GM23248 (cell line): ENCODE measurements around the gene VILL. TPM values are rescaled to one million over a fixed set of nuclear protein-coding genes. Genes with fewer than 3 reads are reported as not detected.
A peak's percentile ranks its signal among the peaks of the same experiment; 100 is the strongest.

Source experiments
- DNase-seq: peaks from one replicate; pipeline ENCODE4 v3.0.0-alpha.2; 2015
- H2AFZ ChIP-seq: fragments of 200-600 bp; sonication (generic); 2 replicates; pipeline ENCODE4 v1.6.1; 2016; ENCODE audit warnings: antibody characterized with exemption
- H3F3A ChIP-seq: fragments of 200-600 bp; sonication (generic); 2 replicates; pipeline ENCODE4 v1.6.1; 2016; ENCODE audit warnings: mild to moderate bottlenecking, antibody characterized with exemption, mixed run types; ENCODE audit not compliant: insufficient read depth
- H3K27ac ChIP-seq: fragments of 200-600 bp; sonication (generic); 2 replicates; pipeline ENCODE4 v1.5.1; 2016; ENCODE audit warnings: mild to moderate bottlenecking
- H3K27me3 ChIP-seq: fragments of 200-600 bp; sonication (generic); replicated peaks from 2 replicates; pipeline ENCODE4 v1.6.1; 2016; ENCODE audit warnings: mild to moderate bottlenecking; ENCODE audit not compliant: insufficient read depth
- H3K36me3 ChIP-seq: fragments of 200-600 bp; sonication (generic); 2 replicates; pipeline ENCODE4 v1.6.1; 2016; ENCODE audit warnings: low read depth, mild to moderate bottlenecking
- H3K4me1 ChIP-seq: fragments of 200-600 bp; sonication (generic); 2 replicates; pipeline ENCODE4 v1.6.1; 2016; ENCODE audit warnings: mild to moderate bottlenecking; ENCODE audit not compliant: insufficient read depth
- H3K4me2 ChIP-seq: fragments of 200-600 bp; sonication (generic); one replicate; pipeline ENCODE4 v1.6.1; 2016; ENCODE audit warnings: mild to moderate bottlenecking; ENCODE audit not compliant: unreplicated experiment
- H3K4me3 ChIP-seq: fragments of 200-600 bp; sonication (generic); 2 replicates; pipeline ENCODE4 v1.5.1; 2016; ENCODE audit warnings: mild to moderate bottlenecking
- H3K79me2 ChIP-seq: fragments of 200-600 bp; sonication (generic); 2 replicates; pipeline ENCODE4 v1.6.1; 2016; ENCODE audit warnings: mild to moderate bottlenecking; ENCODE audit not compliant: insufficient read depth
- H3K9ac ChIP-seq: fragments of 200-600 bp; sonication (generic); 2 replicates; pipeline ENCODE4 v1.6.1; 2016; ENCODE audit warnings: mild to moderate bottlenecking
- H3K9me2 ChIP-seq: fragments of 200-600 bp; sonication (generic); 2 replicates; pipeline ENCODE4 v1.6.1; 2016; ENCODE audit warnings: mixed run types, mild to moderate bottlenecking, moderate library complexity; ENCODE audit not compliant: insufficient read depth
- H3K9me3 ChIP-seq: fragments of 200-600 bp; sonication (generic); one replicate; pipeline ENCODE4 v1.6.1; 2017; ENCODE audit warnings: low read depth
- H4K20me1 ChIP-seq: fragments of 200-600 bp; sonication (generic); 2 replicates; pipeline ENCODE4 v1.6.0; 2016; ENCODE audit not compliant: insufficient read depth
- EZH2 ChIP-seq: fragments of 200-600 bp; sonication (generic); IDR thresholded peaks from 2 replicates; pipeline ENCODE4 v1.6.1; 2018; ENCODE audit warnings: antibody characterized with exemption, mild to moderate bottlenecking; ENCODE audit not compliant: insufficient read depth, poor library complexity, severe bottlenecking
- EZH2phosphoT487 ChIP-seq: fragments of 200-600 bp; sonication (generic); IDR thresholded peaks from 2 replicates; pipeline ENCODE4 v1.6.1; 2018; ENCODE audit warnings: antibody characterized with exemption, moderate library complexity, mild to moderate bottlenecking, low read depth; ENCODE audit not compliant: insufficient read depth
- WGBS, 2 experiments: methylation state at CpG; one replicate each; pipeline ENCODE4 v1.1.6; 2015 to 2017; ENCODE audit warnings: low lambda C conversion rate in 2 of 2, low coverage in 1 of 2; ENCODE audit errors: missing lambda C conversion rate in 2 of 2; 5-methylcytosine and 5-hydroxymethylcytosine counted together
- in situ Hi-C: fragments of 300-500 bp; cut with MboI; formaldehyde crosslinking; loops from 2 replicates; pipeline ENCODE4 v1.15.0; 2020
- polyA plus RNA-seq: library from polyadenylated mRNA; unstranded; fragments of >200 nt; fragmentation: Nextera tagmentation; extraction: Ambion mirVana; gene quantifications from 2 replicates; pipeline ENCODE4 v1.2.1, GENCODE V29; 2016
- total RNA-seq: library from RNA; depleted of rRNA; stranded (reverse); fragments of >200 nt; shearing (Covaris generic); gene quantifications from 2 replicates; pipeline ENCODE4 v1.2.3, GENCODE V29; 2014

VILL gene
- total and polyA plus RNA-seq, 2 experiments from 2014 or later: 2.8 to 12.4 TPM

DNA sequence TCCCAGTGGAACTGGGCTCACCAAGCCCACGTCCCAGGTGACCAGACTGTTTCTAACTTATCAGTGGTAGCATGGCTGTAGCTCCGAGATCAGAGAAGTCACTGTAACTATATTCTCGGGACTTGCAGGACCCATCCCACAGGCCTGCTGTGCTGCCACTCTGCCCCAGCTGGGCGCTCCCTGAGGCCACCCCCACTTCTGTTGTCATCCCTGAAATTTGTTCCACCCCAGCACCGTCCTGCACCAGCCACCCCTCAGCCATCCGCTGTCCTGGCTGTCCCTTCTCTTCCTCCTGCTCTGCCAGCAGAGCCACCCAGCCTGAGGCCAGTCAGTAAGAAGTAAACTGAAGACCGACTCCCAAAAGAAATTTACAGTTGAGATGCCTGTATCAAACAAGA lies 33.0 kb upstream of the VILL start:
- in situ Hi-C loops: no loop called here
- H2AFZ ChIP-seq: no peak overlapping the region
- H3K4me2 ChIP-seq: no peak overlapping the region
- no peak for DNase-seq
- no peaks in the 10 kb centered on the region for H3K36me3 ChIP-seq
- no peaks in the 10 kb centered on the region for H3K79me2 ChIP-seq
- no peak overlapping the region for H3K27ac ChIP-seq
- WGBS, 2 experiments: 89 to 93% methylated on average over 7 of the region's 7 CpGs
- no peaks in the 10 kb centered on the region for H3K27me3 ChIP-seq
- H3K9ac ChIP-seq: no peak overlapping the region
- no peaks in the 10 kb centered on the region for H4K20me1 ChIP-seq
- no peak for TF ChIP-seq EZH2phosphoT487
- TF ChIP-seq EZH2: no peak
- H3K9me3 ChIP-seq: no peaks in the 10 kb centered on the region
- no peaks in the 10 kb centered on the region for H3K9me2 ChIP-seq
- peaks cover 6% of the 10 kb centered on the region; the same call in 1 of the 2 replicates for H3F3A ChIP-seq
- H3K4me1 ChIP-seq: peaks cover 9% of the 10 kb centered on the region
- H3K4me3 ChIP-seq: no peak overlapping the region

DNA sequence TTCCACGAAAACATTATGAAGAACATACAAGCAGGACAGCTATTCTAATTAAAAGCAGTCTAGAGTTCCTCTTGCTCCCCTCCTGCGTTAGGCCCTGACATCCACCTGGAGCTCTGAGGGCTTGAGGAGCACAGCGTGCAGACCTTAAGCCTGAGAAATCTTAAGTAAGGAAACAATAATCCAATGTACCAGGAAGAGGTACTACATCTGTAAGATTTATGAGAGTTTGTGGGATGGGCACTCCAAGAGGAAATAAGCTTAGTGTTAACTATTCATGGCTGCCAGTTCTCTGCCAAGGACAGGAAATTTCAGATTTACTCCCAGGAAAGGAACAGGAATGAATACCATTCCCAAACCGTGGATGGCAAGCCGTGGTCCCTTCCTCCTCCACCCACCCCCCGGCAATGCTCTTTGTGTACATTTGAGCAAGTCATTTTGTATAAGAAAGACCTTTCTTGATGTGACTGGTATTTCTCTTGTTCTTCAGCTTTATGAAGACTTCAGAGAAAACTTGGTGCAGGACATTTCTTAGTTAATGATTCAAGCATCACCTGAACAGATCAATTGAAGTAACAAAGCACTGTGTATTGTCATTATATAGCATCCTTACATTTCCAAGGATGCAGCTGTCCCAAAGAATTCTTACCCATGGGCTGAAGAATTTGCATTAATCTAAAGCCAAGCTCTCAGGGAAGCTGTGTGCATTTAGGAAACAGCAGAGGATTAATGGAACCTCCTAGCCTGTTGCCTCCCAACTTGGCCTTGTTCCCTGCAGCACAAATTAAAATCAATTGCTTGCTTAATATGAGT lies 28.8 kb upstream of the VILL start:
- 69 to 75% methylated on average over 6 of the region's 6 CpGs for WGBS, 2 experiments
- Histone ChIP-seq H3K79me2 (no peaks in the 10 kb centered on the region), H3K4me3 (no peak overlapping the region), H3K9me2 (no peaks in the 10 kb centered on the region), H4K20me1 (no peaks in the 10 kb centered on the region), H2AFZ (no peak overlapping the region), H3K36me3 (no peaks in the 10 kb centered on the region), H3F3A (peaks cover 6% of the 10 kb centered on the region; the same call in 1 of the 2 replicates), H3K9ac (no peak overlapping the region), H3K4me2 (no peak overlapping the region), H3K4me1 (peaks cover 17% of the 10 kb centered on the region), H3K9me3 (no peaks in the 10 kb centered on the region), H3K27ac (no peak overlapping the region), H3K27me3 (no peaks in the 10 kb centered on the region)
- no peak for DNase-seq
- no peak for TF ChIP-seq EZH2
- no peak for TF ChIP-seq EZH2phosphoT487
- in situ Hi-C loops: no loop called here

GRCh38 chr3:37963016-37963415 lies 27.6 kb upstream of the VILL start:
- peak; percentile 49 for DNase-seq
- Histone ChIP-seq H3K9me3 (no peaks in the 10 kb centered on the region), H3K9me2 (no peaks in the 10 kb centered on the region), H2AFZ (peak overlapping the region; percentile 55), H3K27me3 (no peaks in the 10 kb centered on the region), H3F3A (peaks cover 6% of the 10 kb centered on the region; the same call in 1 of the 2 replicates), H3K27ac (0 out of 2 replicates have a peak overlapping the region, but pooled peaks have one; percentile 2), H3K36me3 (no peaks in the 10 kb centered on the region), H3K4me1 (peaks cover 17% of the 10 kb centered on the region), H3K9ac (no peak overlapping the region), H4K20me1 (no peaks in the 10 kb centered on the region), H3K4me2 (no peak overlapping the region), H3K4me3 (no peak overlapping the region), H3K79me2 (no peaks in the 10 kb centered on the region)
- in situ Hi-C loops: no loop called here
- no peak for TF ChIP-seq EZH2phosphoT487
- TF ChIP-seq EZH2: no peak
- 34 to 38% methylated on average over 5 of the region's 5 CpGs for WGBS, 2 experiments

GRCh38 chr3:37963635-37964034 lies 27.0 kb upstream of the VILL start:
- TF ChIP-seq EZH2 (no peak), EZH2phosphoT487 (no peak)
- H4K20me1 ChIP-seq: no peaks in the 10 kb centered on the region
- H3K9me3 ChIP-seq: no peaks in the 10 kb centered on the region
- 80 to 90% methylated on average over 3 of the region's 3 CpGs for WGBS, 2 experiments
- no peak for DNase-seq
- peaks cover 6% of the 10 kb centered on the region; the same call in 1 of the 2 replicates for H3F3A ChIP-seq
- no peak overlapping the region for H3K4me3 ChIP-seq
- H3K4me1 ChIP-seq: peaks cover 17% of the 10 kb centered on the region
- no peak overlapping the region for H3K27ac ChIP-seq
- no peaks in the 10 kb centered on the region for H3K27me3 ChIP-seq
- no peaks in the 10 kb centered on the region for H3K9me2 ChIP-seq
- H3K4me2 ChIP-seq: no peak overlapping the region
- in situ Hi-C loops: no loop called here
- no peak overlapping the region for H3K9ac ChIP-seq
- no peaks in the 10 kb centered on the region for H3K79me2 ChIP-seq
- H2AFZ ChIP-seq: no peak overlapping the region
- H3K36me3 ChIP-seq: no peaks in the 10 kb centered on the region
